CD4-positive, alpha-beta T cell treated with Interleukin-17A for 1 hour (primary cell): ENCODE results near the gene INAVA.
"Not testable (repeated sequence)": the region's sequence is repeated elsewhere in the genome, so short reads cannot be mapped to it uniquely, and the experiment has no call there.

Experiments used
- DNase-seq: peaks from one replicate; pipeline ENCODE4 v3.0.0-alpha.2; 2020

Gene INAVA

GRCh38 chr1:200922406-200922805 is 27.7 kb downstream of the INAVA start:
- DNase-seq, result no peak

GRCh38 chr1:200923601-200924000 is 28.9 kb downstream of the INAVA start:
- no peak for DNase-seq

GRCh38 chr1:200925831-200926230 is 31.1 kb downstream of the INAVA start:
- DNase-seq, result no peak

DNA sequence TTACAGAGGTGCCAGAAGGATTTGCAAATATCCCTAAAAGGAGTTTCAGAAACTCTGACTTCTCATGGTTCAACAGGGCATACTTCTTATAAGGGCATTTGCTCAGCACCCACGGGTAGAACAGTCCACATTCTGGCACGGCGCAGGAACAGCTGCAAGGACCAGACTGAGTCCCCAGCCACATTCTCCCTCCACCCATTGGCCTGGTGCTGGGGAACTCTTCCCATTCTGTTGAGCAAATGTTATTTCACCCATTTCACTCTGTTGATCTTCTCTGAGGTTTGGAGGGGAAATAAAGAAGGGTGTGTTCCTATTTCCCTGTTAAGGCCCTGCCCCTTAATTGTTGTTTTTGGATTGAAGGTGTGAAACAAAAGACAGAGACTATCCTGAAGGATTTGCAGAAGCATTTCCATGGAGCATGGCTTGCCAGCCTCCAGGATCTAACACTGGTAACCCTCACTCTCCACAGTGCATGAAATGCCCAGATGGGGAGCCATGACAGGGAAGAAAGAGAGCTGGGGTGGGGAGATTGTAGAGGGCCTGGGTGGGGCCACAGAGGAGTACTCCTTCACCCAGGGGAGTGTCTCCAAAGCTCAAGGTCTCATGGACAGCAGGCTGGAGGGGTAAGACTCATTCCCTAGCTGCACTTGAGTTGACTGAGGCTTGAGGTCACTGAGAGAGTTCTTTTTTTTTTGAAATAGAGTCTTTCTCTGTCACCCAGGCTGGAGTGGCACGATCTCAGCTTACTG is 35.0 kb downstream of the INAVA start:
- no peak for DNase-seq

DNA sequence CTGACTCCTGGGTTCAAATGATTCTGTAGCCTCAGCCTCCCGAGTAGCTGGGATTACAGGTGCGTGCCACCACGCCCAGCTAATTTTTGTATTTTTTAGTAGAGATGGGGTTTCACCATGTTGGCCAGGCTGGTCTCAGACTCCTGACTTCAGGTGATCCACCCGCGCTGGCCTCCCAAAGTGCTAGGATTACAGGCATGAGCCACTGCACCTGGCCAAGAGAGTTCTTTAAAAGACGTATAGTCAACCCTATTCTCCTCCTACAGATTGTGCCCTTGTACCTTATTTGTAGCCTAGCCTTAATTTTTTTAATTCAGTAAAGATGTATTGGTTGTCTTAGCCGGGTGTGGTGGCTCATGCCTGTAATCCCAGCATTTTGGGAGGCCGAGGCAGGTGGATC is 35.6 kb downstream of the INAVA start:
- not testable (repeated sequence) for DNase-seq

- no peak for DNase-seq
Observed at GRCh38 chr1:200931776-200932175, 37.1 kb downstream of the INAVA start.

DNA sequence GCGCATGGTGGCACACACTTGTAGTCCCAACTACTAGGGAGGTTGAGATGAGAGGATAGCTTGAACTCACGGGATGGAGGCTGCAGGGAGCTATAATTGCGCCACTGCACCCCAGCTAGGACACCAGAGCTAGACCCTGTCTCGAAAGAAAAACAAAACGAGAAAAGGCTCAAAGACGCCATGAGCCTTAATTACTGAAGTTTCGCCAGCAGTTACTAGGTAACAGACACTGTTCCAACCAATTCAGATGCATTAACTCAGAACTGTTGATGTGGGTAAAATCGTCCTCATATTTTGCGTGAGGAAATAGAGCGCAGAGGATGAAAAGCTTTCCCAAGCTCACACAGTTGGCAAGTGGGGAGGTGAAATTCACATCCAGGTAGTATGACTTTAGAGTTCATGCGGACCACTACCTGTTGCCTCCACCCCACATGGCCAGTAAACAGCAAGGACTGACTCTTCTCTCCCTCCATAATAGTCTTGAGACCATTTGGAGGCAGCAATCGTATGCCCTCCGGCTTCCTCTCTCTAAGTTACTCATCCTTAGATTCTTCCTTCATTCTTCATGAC is 40.1 kb downstream of the INAVA start:
- DNase-seq, result no peak

DNA sequence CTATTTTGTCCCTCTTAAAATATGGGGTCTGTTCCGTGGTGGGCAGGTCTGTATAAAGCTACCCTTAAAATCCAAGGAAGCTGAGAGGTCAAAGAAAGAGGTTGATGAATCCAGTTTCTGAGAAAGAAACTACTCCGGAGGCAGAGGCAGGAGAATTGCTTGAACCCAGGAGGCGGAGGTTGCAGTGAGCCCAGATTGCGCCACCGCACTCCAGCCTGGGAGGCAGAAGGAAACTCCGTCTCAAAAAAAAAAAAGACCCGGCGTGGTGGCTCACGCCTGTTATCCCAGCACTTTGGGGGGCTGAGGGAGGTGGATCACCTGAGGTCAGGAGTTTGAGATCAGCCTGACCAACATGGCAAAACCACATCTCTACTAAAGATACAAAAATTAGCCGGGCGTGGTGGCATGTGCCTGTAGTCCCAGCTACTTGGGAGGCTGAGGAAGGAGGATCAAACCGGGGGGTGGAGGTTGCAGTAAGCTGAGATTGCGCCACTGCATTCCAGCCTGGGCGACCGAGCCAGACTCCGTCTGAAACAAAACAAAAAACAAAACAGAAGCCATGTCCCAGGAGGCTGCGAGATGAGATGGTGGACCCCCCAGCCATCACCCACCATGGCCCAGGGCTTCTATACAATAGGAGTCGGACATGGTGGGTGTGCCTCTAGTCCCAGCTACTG is 40.7 kb downstream of the INAVA start:
- not testable (repeated sequence) for DNase-seq

DNA sequence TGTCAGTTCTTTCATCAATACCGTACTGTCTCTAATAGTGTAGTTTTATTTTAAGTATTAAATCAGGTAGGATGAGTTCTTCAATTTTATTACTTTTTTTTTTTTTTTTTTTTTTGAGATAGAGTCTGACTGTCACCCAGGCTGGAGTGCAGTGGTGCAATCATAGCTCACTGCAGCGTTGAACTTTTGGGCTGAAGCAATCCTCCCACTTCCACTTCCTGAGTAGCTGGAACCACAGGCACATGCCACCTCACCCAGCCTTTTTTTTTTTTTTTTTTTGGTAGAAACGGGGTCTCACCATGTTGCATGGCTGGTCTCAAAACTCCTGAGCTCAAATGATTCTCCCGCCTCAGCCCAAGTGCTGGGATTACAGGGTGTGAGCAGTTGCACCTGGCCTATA is 44.3 kb downstream of the INAVA start:
- peak; percentile 34 for DNase-seq

DNA sequence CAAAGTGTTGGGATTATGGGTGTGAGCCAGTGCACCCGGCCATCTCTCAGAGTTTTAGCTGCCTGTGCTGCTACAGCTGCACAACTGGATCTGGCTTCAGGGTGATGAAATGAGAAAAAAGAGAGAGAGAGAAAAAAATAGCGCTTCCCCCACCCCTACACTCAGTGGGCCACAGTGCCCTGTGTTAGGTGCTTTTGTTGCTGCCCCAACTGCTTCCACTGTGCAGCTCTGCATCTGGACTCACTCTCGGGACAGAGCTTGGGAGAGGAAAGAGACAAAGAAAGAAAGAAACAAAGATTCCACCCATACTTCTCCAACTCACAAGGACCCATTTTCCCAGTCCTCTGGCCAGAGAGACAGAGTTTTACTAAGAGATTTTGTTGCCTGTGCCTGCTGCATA is 50.4 kb downstream of the INAVA start:
- DNase-seq, result no peak

DNA sequence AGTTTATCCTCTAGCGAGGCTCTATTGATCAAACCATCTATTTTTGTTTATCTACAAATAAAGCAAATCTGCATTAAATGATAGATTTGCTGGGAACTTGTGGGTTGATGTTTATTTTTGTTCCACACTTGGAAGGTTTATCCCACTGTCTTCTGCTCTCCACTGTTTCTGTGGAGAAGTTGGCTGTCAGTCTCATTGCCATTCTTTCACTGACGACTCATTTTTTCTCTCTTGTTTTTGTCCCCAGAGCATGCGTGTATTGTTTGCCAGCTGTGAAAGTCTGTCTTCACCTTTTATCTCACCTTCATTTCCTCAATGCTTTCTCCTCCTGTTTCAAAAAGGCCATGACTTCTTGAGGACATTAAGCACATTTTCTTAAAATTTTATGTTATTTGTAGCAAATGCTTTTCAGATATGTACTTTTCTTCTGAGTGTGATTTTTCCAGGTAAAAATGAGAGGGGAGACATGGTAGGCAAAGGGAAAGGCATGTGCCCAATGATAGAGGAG is 52.4 kb downstream of the INAVA start:
- no peak for DNase-seq

DNA sequence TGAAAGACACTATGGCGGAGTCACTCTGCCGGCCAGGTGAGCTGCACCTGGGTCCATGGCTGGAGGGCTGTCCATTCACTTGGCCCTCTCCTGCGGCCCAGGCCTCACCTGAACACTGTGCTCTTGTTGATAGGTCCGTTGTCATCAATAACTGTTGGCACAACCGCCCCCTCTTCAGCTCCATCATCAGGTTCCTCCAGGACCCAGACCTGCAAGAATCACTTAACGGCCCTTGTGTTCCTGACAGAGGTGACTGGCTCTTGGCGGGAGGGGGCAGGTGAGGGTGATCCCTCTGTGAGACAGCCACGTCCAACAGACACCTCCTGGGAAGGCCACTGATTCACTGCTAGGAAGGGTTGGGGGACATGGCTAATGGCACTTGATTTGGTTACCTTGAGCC is 54.9 kb downstream of the INAVA start:
- DNase-seq, result no peak

- DNase-seq, result no peak
Observed at GRCh38 chr1:200951016-200951415, 56.3 kb downstream of the INAVA start.

- no peak for DNase-seq
Observed at GRCh38 chr1:200954434-200954833, 59.7 kb downstream of the INAVA start.

- no peak for DNase-seq
Observed at GRCh38 chr1:200958597-200958996, 63.9 kb downstream of the INAVA start.

GRCh38 chr1:200959411-200959921 is 64.8 kb downstream of the INAVA start:
- no peak for DNase-seq

GRCh38 chr1:200960236-200960947 is 65.7 kb downstream of the INAVA start:
- DNase-seq, result no peak

DNA sequence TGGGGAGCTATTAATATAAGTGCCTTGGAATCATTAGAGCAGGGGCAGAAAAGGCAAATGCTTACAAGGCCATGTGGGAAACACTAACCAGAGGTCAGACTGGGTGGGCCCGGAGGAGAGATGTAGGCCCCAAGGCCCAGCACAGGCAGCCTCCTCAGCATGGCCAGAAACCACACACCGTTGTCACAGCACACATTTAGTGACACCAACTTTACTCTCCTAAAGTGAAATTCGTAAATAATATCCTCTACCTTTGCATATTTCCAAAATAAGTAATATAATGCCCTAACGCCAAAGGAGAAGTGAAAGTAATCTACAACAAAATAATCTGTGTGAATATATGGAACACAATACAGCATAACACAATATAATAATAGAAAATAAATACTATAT is 66.2 kb downstream of the INAVA start:
- DNase-seq, result no peak

GRCh38 chr1:200962151-200962550 is 67.5 kb downstream of the INAVA start:
- DNase-seq, result not testable (repeated sequence)

GRCh38 chr1:200962631-200963030 is 67.9 kb downstream of the INAVA start:
- no peak for DNase-seq

DNA sequence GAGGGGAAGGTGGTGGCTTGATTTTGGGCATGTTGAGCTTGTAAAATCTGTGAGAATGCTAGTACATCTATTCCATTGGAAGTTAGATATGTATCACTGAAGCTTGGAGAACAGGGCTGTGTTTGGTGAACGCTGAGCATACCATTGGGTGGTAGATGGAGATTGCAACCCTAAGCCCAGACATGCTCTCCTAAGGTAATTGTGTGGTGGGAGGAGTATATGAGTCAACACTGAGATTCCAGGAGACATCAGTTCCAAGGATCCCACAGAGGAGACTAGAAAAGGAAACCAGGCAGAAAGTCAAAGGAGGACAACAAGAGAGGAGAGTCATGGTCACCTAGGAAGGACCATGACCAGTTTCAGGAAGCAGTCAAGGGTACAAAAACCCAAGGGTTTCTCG is 68.4 kb downstream of the INAVA start:
- no peak for DNase-seq

GRCh38 chr1:200963888-200964287 is 69.2 kb downstream of the INAVA start:
- not testable (repeated sequence) for DNase-seq
